GM21737 (cell line): Measurements from ENCODE around the gene TEX53.
A peak's percentile ranks its signal among the peaks of the same experiment; 100 is the strongest.

Source experiments
- ATAC-seq: cut with Tn5 transposase; IDR thresholded peaks from one replicate; pipeline ENCODE4 v1.9.1; 2021; ENCODE audit warnings: mild to moderate bottlenecking, moderate library complexity; ENCODE audit not compliant: unreplicated experiment

The TEX53 gene

GRCh38 chr9:114641967-114642366, 15.6 kb downstream of the TEX53 start:
- ATAC-seq = no peak

- no peak for ATAC-seq
Observed at GRCh38 chr9:114638404-114638803, 19.2 kb downstream of the TEX53 start.

GRCh38 chr9:114634387-114634786, 23.2 kb downstream of the TEX53 start:
- ATAC-seq = no peak

GRCh38 chr9:114633438-114634089, 24.0 kb downstream of the TEX53 start:
- ATAC-seq = no peak

- no peak for ATAC-seq
Observed at GRCh38 chr9:114631166-114631565, 26.4 kb downstream of the TEX53 start.

GRCh38 chr9:114629563-114630090, 28.0 kb downstream of the TEX53 start:
- ATAC-seq = no peak

GRCh38 chr9:114627553-114627952, 30.1 kb downstream of the TEX53 start:
- no peak for ATAC-seq

- ATAC-seq = no peak
Observed at GRCh38 chr9:114626415-114627020, 31.1 kb downstream of the TEX53 start.

- ATAC-seq = no peak
Observed at GRCh38 chr9:114624677-114625076, 32.9 kb downstream of the TEX53 start.

GRCh38 chr9:114621975-114622609, 35.5 kb downstream of the TEX53 start:
- no peak for ATAC-seq

- no peak for ATAC-seq
Observed at GRCh38 chr9:114621561-114621960, 36.0 kb downstream of the TEX53 start.

GRCh38 chr9:114619191-114619761, 38.3 kb downstream of the TEX53 start:
- ATAC-seq = peak; percentile 40

- ATAC-seq = peak; percentile 58
Observed at GRCh38 chr9:114616684-114617520, 40.7 kb downstream of the TEX53 start.

GRCh38 chr9:114614373-114614772, 43.2 kb downstream of the TEX53 start:
- ATAC-seq = no peak

GRCh38 chr9:114613919-114614318, 43.7 kb downstream of the TEX53 start:
- ATAC-seq = no peak

GRCh38 chr9:114613087-114613486, 44.5 kb downstream of the TEX53 start:
- ATAC-seq = no peak

GRCh38 chr9:114612272-114612923, 45.2 kb downstream of the TEX53 start:
- ATAC-seq = no peak

GRCh38 chr9:114611516-114612271, 45.9 kb downstream of the TEX53 start:
- ATAC-seq = peak; percentile 38

- no peak for ATAC-seq
Observed at GRCh38 chr9:114608525-114608796, 49.1 kb downstream of the TEX53 start.
